H1 (cell line): ENCODE results near the gene NBAS. TPM values are rescaled to one million over a fixed set of nuclear protein-coding genes. Genes with fewer than 3 reads are reported as not detected.

Experiments
- CTCF ChIA-PET: fragments of 300-600 bp; sonication (Branson Sonifier 250); formaldehyde crosslinking; loops from one replicate; lab custom pipeline; 2021; ENCODE audit not compliant: partially characterized antibody; lab: Charles Lee
- POLR2A ChIA-PET: fragments of 300-600 bp; sonication (Branson Sonifier 250); formaldehyde crosslinking; loops from one replicate; lab custom pipeline; 2021; ENCODE audit warnings: inconsistent platforms; ENCODE audit not compliant: partially characterized antibody; lab: Charles Lee
- DNase-seq, 2 experiments: peaks; one replicate each; pipeline versions ENCODE4 v3.0.0 to v3.0.0-alpha.2; 2010 to 2022; ENCODE audit warnings: low spot score in 2 of 2, low read depth in 1 of 2, mixed read lengths in 1 of 2
- FAIRE-seq: peaks from 2 replicates; lab custom pipeline; 2011; peaks lifted over from hg19 to GRCh38; lab: Jason Lieb, UNC
- H2AFZ ChIP-seq: 2 replicates; pipeline ENCODE4 v1.8.1; 2012; ENCODE audit warnings: low read length, inconsistent platforms
- H2AK5ac ChIP-seq: 2 replicates; pipeline ENCODE4 v1.6.1; 2013; ENCODE audit warnings: low read depth, low read length
- H2BK120ac ChIP-seq: replicated peaks from 2 replicates; pipeline ENCODE3; 2013; ENCODE audit warnings: low read depth, low read length, inconsistent platforms
- H2BK12ac ChIP-seq: 2 replicates; pipeline ENCODE4 v1.6.1; 2013; ENCODE audit warnings: low read depth, low read length
- H2BK15ac ChIP-seq: 2 replicates; pipeline ENCODE4 v1.6.1; 2013; ENCODE audit warnings: low read length
- H2BK20ac ChIP-seq: 2 replicates; pipeline ENCODE4 v1.6.1; 2013; ENCODE audit warnings: low read length
- H2BK5ac ChIP-seq: 2 replicates; pipeline ENCODE4 v1.6.1; 2013; ENCODE audit warnings: low read depth, low read length
- H3K14ac ChIP-seq: 2 replicates; pipeline ENCODE4 v1.6.1; 2013; ENCODE audit warnings: inconsistent platforms; ENCODE audit not compliant: insufficient read length
- H3K18ac ChIP-seq: 2 replicates; pipeline ENCODE4 v1.6.1; 2013; ENCODE audit warnings: low read length; ENCODE audit errors: extremely low read depth
- H3K23ac ChIP-seq: 2 replicates; pipeline ENCODE4 v1.6.1; 2013; ENCODE audit warnings: inconsistent platforms; ENCODE audit not compliant: insufficient read length
- H3K23me2 ChIP-seq: 2 replicates; pipeline ENCODE4 v1.6.1; 2013; ENCODE audit warnings: low read depth, low read length
- H3K27ac ChIP-seq: 2 replicates; pipeline ENCODE4 v1.6.1; 2011; ENCODE audit warnings: low read depth, low read length, inconsistent platforms
- H3K27me3 ChIP-seq, 4 experiments: replicated peaks in 1 of 4; 1 replicate in 1 of 4; 2 replicates in 3 of 4; pipeline versions ENCODE4 v1.6.1 to v1.8.1; 2011 to 2013; ENCODE audit warnings: low read length in 3 of 4, mild to moderate bottlenecking in 3 of 4, inconsistent platforms in 2 of 4, mixed read lengths in 2 of 4, moderate library complexity in 1 of 4; ENCODE audit not compliant: control insufficient read depth in 3 of 4, insufficient read depth in 3 of 4; ENCODE audit errors: extremely low read depth in 1 of 4
- H3K36me3 ChIP-seq, 4 experiments: 2 replicates each; pipeline versions ENCODE4 v1.6.1 to v1.8.1; 2011 to 2013; ENCODE audit warnings: mild to moderate bottlenecking in 4 of 4, low read length in 3 of 4, moderate library complexity in 2 of 4, control low read depth in 1 of 4, inconsistent platforms in 1 of 4; ENCODE audit not compliant: insufficient read depth in 4 of 4, control insufficient read depth in 2 of 4
- H3K4ac ChIP-seq: replicated peaks from 2 replicates; pipeline ENCODE3; 2013; ENCODE audit warnings: low read length, low read depth, mixed read lengths, inconsistent platforms; ENCODE audit not compliant: insufficient read length
- H3K4me1 ChIP-seq, 4 experiments: replicated peaks in 1 of 4; 1 replicate in 1 of 4; 2 replicates in 3 of 4; pipeline versions ENCODE4 v1.6.1 to v1.8.1; 2011 to 2013; ENCODE audit warnings: low read length in 3 of 4, inconsistent platforms in 2 of 4, mixed read lengths in 1 of 4; ENCODE audit not compliant: insufficient read depth in 4 of 4, control insufficient read depth in 3 of 4
- H3K4me2 ChIP-seq, 2 experiments: 2 replicates each; pipeline versions ENCODE4 v1.6.1 to v1.8.1; 2011 to 2013; ENCODE audit warnings: low read depth in 2 of 2, low read length in 2 of 2, control low read depth in 1 of 2, inconsistent platforms in 1 of 2, mild to moderate bottlenecking in 1 of 2; ENCODE audit not compliant: insufficient read depth in 1 of 2
- H3K4me3 ChIP-seq, 4 experiments: fragments of 200-600, 300-600 bp in 1 of 4; sonication (generic), shearing (Covaris generic), sonication (Bioruptor Twin) in 1 of 4; 2 replicates each; pipeline versions ENCODE4 v1.5.1 to v1.8.1; 2011 to 2016; ENCODE audit warnings: low read length in 4 of 4, low read depth in 3 of 4, control low read depth in 2 of 4, inconsistent platforms in 2 of 4, mild to moderate bottlenecking in 2 of 4, mixed read lengths in 1 of 4, moderate library complexity in 1 of 4; ENCODE audit not compliant: insufficient read depth in 2 of 4; ENCODE audit errors: extremely low read depth in 1 of 4
- H3K56ac ChIP-seq: replicated peaks from 2 replicates; pipeline ENCODE3; 2013; ENCODE audit warnings: low read depth, mild to moderate bottlenecking, mixed read lengths, low read length, inconsistent platforms; ENCODE audit not compliant: insufficient read length
- H3K79me1 ChIP-seq: 2 replicates; pipeline ENCODE4 v1.6.1; 2013; ENCODE audit warnings: low read depth, low read length, control low read depth
- H3K79me2 ChIP-seq, 2 experiments: 2 replicates each; pipeline versions ENCODE4 v1.6.1 to v1.8.1; 2012 to 2013; ENCODE audit warnings: low read length in 2 of 2, mild to moderate bottlenecking in 2 of 2, inconsistent platforms in 1 of 2; ENCODE audit not compliant: insufficient read depth in 2 of 2, control insufficient read depth in 1 of 2
- H3K9ac ChIP-seq, 4 experiments: replicated peaks in 1 of 4; 1 replicate in 1 of 4; 2 replicates in 3 of 4; pipeline versions ENCODE4 v1.6.1 to v1.8.1; 2011 to 2013; ENCODE audit warnings: low read depth in 3 of 4, low read length in 3 of 4, control low read depth in 2 of 4, mild to moderate bottlenecking in 2 of 4, moderate library complexity in 2 of 4, inconsistent platforms in 1 of 4; ENCODE audit errors: extremely low read depth in 1 of 4
- H3K9me3 ChIP-seq, 2 experiments: 2 replicates each; pipeline versions ENCODE4 v1.6.1 to v1.8.1; 2012 to 2013; ENCODE audit warnings: mild to moderate bottlenecking in 2 of 2, moderate library complexity in 2 of 2, control low read depth in 1 of 2, inconsistent platforms in 1 of 2, low read depth in 1 of 2, low read length in 1 of 2, mixed read lengths in 1 of 2; ENCODE audit not compliant: insufficient read depth in 2 of 2
- H4K20me1 ChIP-seq, 2 experiments: replicated peaks in 1 of 2; 2 replicates each; pipeline versions ENCODE3 to v1.8.1; 2011 to 2013; ENCODE audit warnings: inconsistent platforms in 2 of 2, low read length in 2 of 2, mild to moderate bottlenecking in 1 of 2; ENCODE audit not compliant: insufficient read depth in 2 of 2, control insufficient read depth in 1 of 2
- H4K5ac ChIP-seq: 2 replicates; pipeline ENCODE4 v1.6.1; 2013; ENCODE audit warnings: low read length, low read depth, mixed read lengths, inconsistent platforms; ENCODE audit not compliant: insufficient read length
- H4K8ac ChIP-seq: 2 replicates; pipeline ENCODE4 v1.8.0; 2013; ENCODE audit warnings: mild to moderate bottlenecking, moderate library complexity, low read length, inconsistent platforms; ENCODE audit not compliant: insufficient read depth; ENCODE audit errors: extremely low read depth
- H4K91ac ChIP-seq: replicated peaks from 2 replicates; pipeline ENCODE3; 2013; ENCODE audit warnings: low read length, mixed read lengths, inconsistent platforms; ENCODE audit not compliant: insufficient read length
- BACH1 ChIP-seq: IDR thresholded peaks from 2 replicates; pipeline ENCODE4 v1.6.1; 2012; ENCODE audit warnings: low read length, improper control_type of control experiment
- CTBP2 ChIP-seq: IDR thresholded peaks from 2 replicates; pipeline ENCODE4 v1.7.0; 2011; ENCODE audit warnings: borderline replicate concordance, mild to moderate bottlenecking, moderate library complexity, mixed read lengths, low read length; ENCODE audit not compliant: insufficient read depth, insufficient read length
- E2F6 ChIP-seq: IDR thresholded peaks from 2 replicates; pipeline ENCODE4 v1.6.1; 2012; ENCODE audit warnings: inconsistent platforms
- EP300 ChIP-seq, 2 experiments: IDR thresholded peaks; 1 replicate in 1 of 2; 2 replicates in 1 of 2; pipeline ENCODE4 v1.6.1; 2011 to 2012; ENCODE audit warnings: low read depth in 2 of 2, low read length in 2 of 2, mild to moderate bottlenecking in 2 of 2, borderline replicate concordance in 1 of 2, inconsistent platforms in 1 of 2, moderate library complexity in 1 of 2
- KDM5A ChIP-seq: fragments of 200-600 bp; IDR thresholded peaks from 2 replicates; pipeline ENCODE4 v1.7.1; 2012; ENCODE audit warnings: mild to moderate bottlenecking, low read length, inconsistent platforms, mixed read lengths
- RAD21 ChIP-seq, 2 experiments: IDR thresholded peaks in 1 of 2; conservative IDR thresholded peaks in 1 of 2; 2 replicates each; pipeline ENCODE4 v1.6.1; 2011; ENCODE audit warnings: low read depth in 2 of 2, low read length in 2 of 2, improper control_type of control experiment in 1 of 2, inconsistent platforms in 1 of 2, mild to moderate bottlenecking in 1 of 2, moderate library complexity in 1 of 2
- RNF2 ChIP-seq: fragments of 200-900, 300-1000 bp; sonication (generic); IDR thresholded peaks from 2 replicates; pipeline ENCODE4 v1.7.1; 2016; ENCODE audit warnings: borderline replicate concordance, low read depth, mild to moderate bottlenecking, antibody characterized with exemption, low read length; ENCODE audit not compliant: poor library complexity, severe bottlenecking; ENCODE audit errors: missing control alignments
- TAF7 ChIP-seq: optimal IDR thresholded peaks from 2 replicates; pipeline ENCODE3; 2011; ENCODE audit warnings: low read depth, mild to moderate bottlenecking, inconsistent platforms, low read length, moderate library complexity, borderline replicate concordance
- WGBS, 2 experiments: shearing (Covaris generic) in 1 of 2; methylation state at CpG; one replicate each; pipeline versions ENCODE4 v1.1.6 to v1.1.7; 2013 to 2015; ENCODE audit warnings: low lambda C conversion rate in 2 of 2, mixed read lengths in 2 of 2, inconsistent platforms in 1 of 2, low coverage in 1 of 2, missing lambda C conversion rate in 1 of 2; ENCODE audit not compliant: insufficient replicate concordance in 2 of 2, insufficient coverage in 1 of 2, insufficient read length in 1 of 2; ENCODE audit errors: extremely low coverage in 1 of 2, missing lambda C conversion rate in 1 of 2; 5-methylcytosine and 5-hydroxymethylcytosine counted together
- polyA plus RNA-seq, 7 experiments: library from polyadenylated mRNA; depleted of rRNA in 3 of 7; stranded (reverse) in 5 of 7; unstranded in 2 of 7; fragments of >200 nt in 5 of 7; fragments of 200-250 nt in 2 of 7; gene quantifications; 1 replicate in 5 of 7; 2 replicates in 1 of 7; 4 replicates in 1 of 7; pipeline versions ENCODE4 v1.2.1 to v1.2.3, GENCODE V29; 2011 to 2013; ENCODE audit warnings: missing spikeins in 2 of 7, mixed read lengths in 2 of 7
- total RNA-seq: library from RNA; stranded (reverse); fragmentation: NEBNext Ultra II Directional; extraction: Animal tissue kit (Norgen Biotek cat#: 25700); gene quantifications from 2 replicates; pipeline ENCODE4 v1.2.1, GENCODE V29; 2021
- TF ChIP-seq, protein P1 (sequence below): IDR thresholded peaks from 2 replicates; pipeline ENCODE4 v1.6.1; 2011; ENCODE audit warnings: low read depth, mild to moderate bottlenecking, low read length; ENCODE audit not compliant: insufficient read depth

NBAS gene
- total and polyA plus RNA-seq, 2 of the 8 experiments (the other 6 are each of a cell fraction or from before 2014, with no cell fraction given), result 19.6 to 34.8 TPM

DNA sequence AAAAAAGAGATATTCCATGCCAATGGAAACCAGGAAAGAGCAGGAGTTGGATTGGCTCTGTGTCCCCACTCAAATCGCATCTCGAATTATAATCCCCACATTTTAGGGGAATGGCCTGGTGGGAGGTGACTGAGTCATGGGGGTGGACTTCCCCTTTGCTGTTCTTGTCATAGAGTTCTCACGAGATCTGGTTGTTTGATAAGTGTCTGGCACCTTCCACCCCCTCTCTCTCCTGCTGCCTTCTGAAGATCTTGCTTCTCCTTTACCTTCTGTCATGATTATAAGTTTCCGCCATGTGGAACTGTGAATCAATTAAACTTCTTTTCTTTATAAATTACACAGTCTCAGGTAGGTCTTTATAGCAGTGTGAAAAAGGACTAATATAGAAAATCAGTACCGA, 355.6 kb downstream of the NBAS start:
- Histone ChIP-seq H3K18ac (no peak overlapping the region), H3K23me2 (peaks cover 2% of the 10 kb centered on the region; the same call in 1 of the 2 replicates), H3K4me2 (no peak overlapping the region), H4K5ac (no peak overlapping the region), H3K4me3 (no peak overlapping the region), H4K8ac (no peak overlapping the region), H3K79me1 (no peaks in the 10 kb centered on the region), H3K27ac (no peak overlapping the region), H2BK20ac (no peak overlapping the region), H2BK12ac (no peak overlapping the region), H4K91ac (no peak overlapping the region), H3K4me1 (no peaks in the 10 kb centered on the region), H2AFZ (no peak overlapping the region), H3K9me3 (no peaks in the 10 kb centered on the region), H2BK5ac (no peak overlapping the region), H3K27me3 (no peaks in the 10 kb centered on the region), H3K23ac (no peak overlapping the region), H3K79me2 (no peaks in the 10 kb centered on the region), H2BK15ac (no peak overlapping the region), H4K20me1 (no peaks in the 10 kb centered on the region), H2BK120ac (no peak overlapping the region), H3K14ac (no peak overlapping the region), H3K9ac (no peak overlapping the region), H2AK5ac (no peak overlapping the region), H3K56ac (no peak overlapping the region), H3K4ac (no peak overlapping the region), H3K36me3 (no peaks in the 10 kb centered on the region)
- CTCF ChIA-PET, result interaction anchor here (0.8 kb wide), 1 partner anchor 11 kb away, joined by 3 read pairs; no protein-coding TSS in a partner anchor
- no peak for TF ChIP-seq EP300 (IDR thresholded peaks at IDR 0.05; ENCODE audit: borderline replicate concordance in 1 of 2, low read depth in 2 of 2, low read length in 2 of 2)
- no peak for TF ChIP-seq RAD21 (IDR thresholded peaks at IDR 0.05 in 1 of 2, conservative IDR thresholded peaks at IDR 0.05 in 1 of 2; ENCODE audit: low read depth in 2 of 2, low read length in 2 of 2)
- no peak for TF ChIP-seq BACH1
- TF ChIP-seq RNF2, result no peak
- TF ChIP-seq, protein P1, sequence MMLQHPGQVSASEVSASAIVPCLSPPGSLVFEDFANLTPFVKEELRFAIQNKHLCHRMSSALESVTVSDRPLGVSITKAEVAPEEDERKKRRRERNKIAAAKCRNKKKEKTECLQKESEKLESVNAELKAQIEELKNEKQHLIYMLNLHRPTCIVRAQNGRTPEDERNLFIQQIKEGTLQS, result no peak
- no peak for TF ChIP-seq TAF7
- no peak for TF ChIP-seq E2F6
- TF ChIP-seq CTBP2, result no peak
- TF ChIP-seq KDM5A, result no peak
- POLR2A ChIA-PET, result no interaction called here
- DNase-seq (no peak), FAIRE-seq (no peak)
- 93% methylated on average over 5 of the region's 5 CpGs; no CpG with 5 or more reads in 1 of the 2 experiments for WGBS, 2 experiments
